ENCODE results near the gene MGST2. TPM values are rescaled to one million over a fixed set of nuclear protein-coding genes. Genes with fewer than 3 reads are reported as not detected.
A peak's percentile ranks its signal among the peaks of the same experiment; 100 is the strongest.

Gene MGST2
- total and polyA plus RNA-seq, 4 donors, result 69.6 to 170 (median 90.7) TPM

- Histone ChIP-seq H3K9me3 (ENCODE audit: control insufficient read depth in 4 of 4, low read length in 3 of 4) (no peaks in the 10 kb centered on the region), H3K36me3 (ENCODE audit: control insufficient read depth in 4 of 4, insufficient read depth in 3 of 4, low read depth in 1 of 4, low read length in 3 of 4) (no peaks in the 10 kb centered on the region), H3K27me3 (ENCODE audit: control insufficient read depth in 4 of 4, insufficient read depth in 4 of 4, low read length in 3 of 4) (no peaks in the 10 kb centered on the region), H3K4me1 (ENCODE audit: control insufficient read depth in 4 of 4, insufficient read depth in 4 of 4, low read length in 3 of 4) (no peaks in the 10 kb centered on the region), H3K27ac (ENCODE audit: low read depth in 1 of 2, low read length in 2 of 2) (no peak overlapping the region), H3K4me3 (ENCODE audit: low read depth in 1 of 3, low read length in 3 of 3) (no peak overlapping the region), H3K9ac (ENCODE audit: low read depth in 1 of 2, low read length in 2 of 2) (no peak overlapping the region)
- WGBS, result 69% methylated on average over 7 of the region's 7 CpGs
- TF ChIP-seq GABPA (IDR thresholded peaks at IDR 0.05 in 1 of 2, conservative IDR thresholded peaks at IDR 0.05 in 1 of 2) (no peak), CTCF (IDR thresholded peaks at IDR 0.05; ENCODE audit: low read depth, low read length, missing input control) (peak; percentile 25), ZBTB33 (IDR thresholded peaks at IDR 0.05) (no peak), RAD21 (IDR thresholded peaks at IDR 0.05) (peak in 1 of 2 donors; percentile 18), SP1 (IDR thresholded peaks at IDR 0.05) (no peak), FOXA1 (IDR thresholded peaks at IDR 0.05) (no peak)
- no peak for DNase-seq (ENCODE audit: low spot score)
Measured at GRCh38 chr4:139617702-139618490, 47.7 kb upstream of the MGST2 start.

- Histone ChIP-seq H3K4me3 (ENCODE audit: low read depth in 1 of 3, low read length in 3 of 3) (no peak overlapping the region), H3K27ac (ENCODE audit: low read depth in 1 of 2, low read length in 2 of 2) (no peak overlapping the region), H3K36me3 (ENCODE audit: control insufficient read depth in 4 of 4, insufficient read depth in 3 of 4, low read depth in 1 of 4, low read length in 3 of 4) (no peaks in the 10 kb centered on the region), H3K9ac (ENCODE audit: low read depth in 1 of 2, low read length in 2 of 2) (no peak overlapping the region), H3K27me3 (ENCODE audit: control insufficient read depth in 4 of 4, insufficient read depth in 4 of 4, low read length in 3 of 4) (no peaks in the 10 kb centered on the region), H3K4me1 (ENCODE audit: control insufficient read depth in 4 of 4, insufficient read depth in 4 of 4, low read length in 3 of 4) (no peaks in the 10 kb centered on the region), H3K9me3 (ENCODE audit: control insufficient read depth in 4 of 4, low read length in 3 of 4) (no peaks in the 10 kb centered on the region)
- 90% methylated on average over 5 of the region's 5 CpGs for WGBS
- DNase-seq (ENCODE audit: low spot score), result no peak
- TF ChIP-seq RXRA (IDR thresholded peaks at IDR 0.05) (no peak), CTCF (IDR thresholded peaks at IDR 0.05; ENCODE audit: low read depth, low read length, missing input control) (peak; percentile 61), JUND (IDR thresholded peaks at IDR 0.05) (no peak), REST (IDR thresholded peaks at IDR 0.05) (no peak), GABPA (IDR thresholded peaks at IDR 0.05 in 1 of 2, conservative IDR thresholded peaks at IDR 0.05 in 1 of 2) (no peak), FOXA2 (IDR thresholded peaks at IDR 0.05) (no peak), SP1 (IDR thresholded peaks at IDR 0.05) (no peak), NR2F2 (IDR thresholded peaks at IDR 0.05) (no peak), MAX (IDR thresholded peaks at IDR 0.05) (no peak), RAD21 (IDR thresholded peaks at IDR 0.05) (peak; percentile 69 to 79), EGR1 (IDR thresholded peaks at IDR 0.05; ENCODE audit: low read depth in 2 of 2) (no peak), ATF3 (IDR thresholded peaks at IDR 0.05) (no peak), FOXA1 (IDR thresholded peaks at IDR 0.05) (no peak), YY1 (IDR thresholded peaks at IDR 0.05) (no peak), HNF4G (IDR thresholded peaks at IDR 0.05) (peak; percentile 32), TAF1 (conservative IDR thresholded peaks at IDR 0.05) (no peak), HNF4A (conservative IDR thresholded peaks at IDR 0.05) (peak; percentile 59 to 70), ZBTB33 (IDR thresholded peaks at IDR 0.05) (no peak)
Measured at GRCh38 chr4:139619644-139620043, 46.0 kb upstream of the MGST2 start.
